Neural progenitor cell (in vitro differentiated cells): ENCODE measurements around the gene TSSC4. TPM values are rescaled to one million over a fixed set of nuclear protein-coding genes. Genes with fewer than 3 reads are reported as not detected.

Experiments used
- DNase-seq: peaks from one replicate; pipeline ENCODE4 v3.0.0-alpha.2; 2016; ENCODE audit warnings: low spot score
- H2AFZ ChIP-seq: fragments of 200-600 bp; sonication (generic); replicated peaks from 2 replicates; pipeline ENCODE4 v1.6.1; 2016; ENCODE audit warnings: antibody characterized with exemption
- H3F3A ChIP-seq: fragments of 200-600 bp; sonication (generic); 2 replicates; pipeline ENCODE4 v1.6.1; 2016; ENCODE audit warnings: antibody characterized with exemption, low read depth
- H3K27ac ChIP-seq: fragments of 200-600 bp; sonication (generic); 2 replicates; pipeline ENCODE4 v1.5.1; 2016; ENCODE audit warnings: mild to moderate bottlenecking
- H3K27me3 ChIP-seq: fragments of 200-600 bp; sonication (generic); 2 replicates; pipeline ENCODE4 v1.6.1; 2016; ENCODE audit warnings: mild to moderate bottlenecking, moderate library complexity
- H3K36me3 ChIP-seq: fragments of 200-600 bp; sonication (generic); 2 replicates; pipeline ENCODE4 v1.5.1; 2016
- H3K4me1 ChIP-seq: fragments of 200-600 bp; sonication (generic); 2 replicates; pipeline ENCODE4 v1.6.1; 2016; ENCODE audit warnings: mixed run types
- H3K4me2 ChIP-seq: fragments of 200-600 bp; sonication (generic); 2 replicates; pipeline ENCODE4 v1.6.1; 2016
- H3K4me3 ChIP-seq: fragments of 200-600 bp; sonication (generic); 2 replicates; pipeline ENCODE4 v1.5.1; 2016
- H3K79me2 ChIP-seq: fragments of 200-600 bp; sonication (generic); 2 replicates; pipeline ENCODE4 v1.6.1; 2016; ENCODE audit warnings: low read depth
- H3K9ac ChIP-seq: fragments of 200-600 bp; sonication (generic); 2 replicates; pipeline ENCODE4 v1.6.1; 2016
- H3K9me3 ChIP-seq: fragments of 200-600 bp; sonication (generic); 2 replicates; pipeline ENCODE4 v1.5.1; 2016; ENCODE audit warnings: low read depth
- H4K20me1 ChIP-seq: fragments of 200-600 bp; sonication (generic); 2 replicates; pipeline ENCODE4 v1.6.1; 2016; ENCODE audit warnings: low read depth
- H3K27ac Mint-ChIP-seq: 3 replicates; pipeline ENCODE4 v1.8.0; 2021; ENCODE audit warnings: mixed read lengths
- H3K27me3 Mint-ChIP-seq: 2 replicates; pipeline ENCODE4 v1.8.0; 2022; ENCODE audit warnings: low read depth, mild to moderate bottlenecking, inconsistent platforms, moderate library complexity, mixed read lengths; ENCODE audit not compliant: insufficient read depth
- H3K36me3 Mint-ChIP-seq: 3 replicates; pipeline ENCODE4 v1.8.0; 2021; ENCODE audit warnings: mixed read lengths
- H3K4me1 Mint-ChIP-seq: 3 replicates; pipeline ENCODE4 v1.8.0; 2021; ENCODE audit warnings: mixed read lengths
- H3K4me3 Mint-ChIP-seq: 3 replicates; pipeline ENCODE4 v1.8.0; 2021; ENCODE audit warnings: mild to moderate bottlenecking, moderate library complexity, mixed read lengths
- H3K9me3 Mint-ChIP-seq: 3 replicates; pipeline ENCODE4 v1.8.0; 2020; ENCODE audit warnings: mixed read lengths
- EZH2 ChIP-seq: fragments of 200-600 bp; sonication (generic); IDR thresholded peaks from 2 replicates; pipeline ENCODE4 v1.6.1; 2017; ENCODE audit warnings: antibody characterized with exemption, mild to moderate bottlenecking, moderate library complexity
- EZH2phosphoT487 ChIP-seq: fragments of 200-600 bp; sonication (generic); IDR thresholded peaks from 2 replicates; pipeline ENCODE4 v1.6.1; 2017; ENCODE audit warnings: antibody characterized with exemption
- total RNA-seq: library from RNA; depleted of rRNA; stranded (reverse); fragments of >200 nt; gene quantifications from 2 replicates; pipeline ENCODE4 v1.2.3, GENCODE V29; 2015; ENCODE audit warnings: low replicate concordance
- TF ChIP-seq, protein P1 (sequence below): fragments of 200-600 bp; sonication (generic); IDR thresholded peaks from 2 replicates; pipeline ENCODE4 v1.5.1; 2017; ENCODE audit warnings: antibody characterized with exemption, mild to moderate bottlenecking

Gene TSSC4
- total RNA-seq, 1 donor from 2014 or later: 11.1 TPM

DNA sequence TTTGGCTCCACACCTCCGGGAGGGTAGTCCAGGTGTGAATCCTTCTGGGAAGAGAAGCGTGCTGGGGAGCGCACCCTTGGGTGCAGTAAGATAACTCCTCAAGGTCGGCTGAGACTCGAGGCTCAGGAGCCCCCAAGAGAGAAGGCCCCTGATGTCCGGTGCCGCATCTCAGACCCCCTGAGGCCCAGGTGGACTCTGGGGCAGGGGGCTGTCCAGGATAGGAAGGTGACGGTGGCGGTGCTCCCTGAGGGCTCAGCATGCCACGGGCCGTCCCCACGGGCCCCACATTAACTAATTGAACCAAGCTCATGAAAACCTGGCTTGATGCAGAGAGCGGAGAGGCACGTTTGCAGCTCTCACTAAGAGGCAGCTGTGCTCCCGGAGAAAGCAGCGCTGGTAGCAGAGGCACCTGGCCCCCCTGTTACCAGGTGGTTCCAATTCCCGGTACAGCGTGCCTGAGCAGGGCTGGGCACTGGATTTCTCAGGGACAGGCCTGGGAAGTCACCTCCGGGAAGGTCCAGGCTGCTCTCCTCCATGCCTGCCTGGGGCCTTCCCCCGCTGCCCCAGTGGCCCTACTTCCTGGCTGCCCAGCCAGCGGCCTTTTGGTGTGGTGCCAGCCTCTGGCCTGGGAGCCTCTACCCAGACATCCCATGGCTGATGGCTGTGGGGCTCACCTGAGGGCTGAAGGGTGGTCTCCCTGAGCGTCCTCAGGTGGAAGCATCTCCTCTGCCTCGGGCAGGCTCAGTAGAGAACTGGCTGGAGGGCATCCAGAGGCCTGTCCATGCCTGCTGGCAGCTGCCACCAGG lies 45.4 kb downstream of the TSSC4 start:
- no peak overlapping the region for H3K9ac ChIP-seq
- DNase-seq: no peak
- no peak overlapping the region for H3K4me2 ChIP-seq
- H3K4me3 Mint-ChIP-seq: peak overlapping the region; percentile 71
- H3K9me3 ChIP-seq: no peaks in the 10 kb centered on the region
- no peaks in the 10 kb centered on the region for H4K20me1 ChIP-seq
- H3K36me3 Mint-ChIP-seq: no peaks in the 10 kb centered on the region
- H3F3A ChIP-seq: no peaks in the 10 kb centered on the region
- no peaks in the 10 kb centered on the region for H3K36me3 ChIP-seq
- no peak overlapping the region for H2AFZ ChIP-seq
- no peak overlapping the region for H3K4me3 ChIP-seq
- H3K4me1 ChIP-seq: no peaks in the 10 kb centered on the region
- no peak overlapping the region for H3K27ac ChIP-seq
- no peaks in the 10 kb centered on the region for H3K79me2 ChIP-seq
- no peak overlapping the region for H3K27ac Mint-ChIP-seq
- peaks cover 10% of the 10 kb centered on the region for H3K9me3 Mint-ChIP-seq
- TF ChIP-seq, protein P1, sequence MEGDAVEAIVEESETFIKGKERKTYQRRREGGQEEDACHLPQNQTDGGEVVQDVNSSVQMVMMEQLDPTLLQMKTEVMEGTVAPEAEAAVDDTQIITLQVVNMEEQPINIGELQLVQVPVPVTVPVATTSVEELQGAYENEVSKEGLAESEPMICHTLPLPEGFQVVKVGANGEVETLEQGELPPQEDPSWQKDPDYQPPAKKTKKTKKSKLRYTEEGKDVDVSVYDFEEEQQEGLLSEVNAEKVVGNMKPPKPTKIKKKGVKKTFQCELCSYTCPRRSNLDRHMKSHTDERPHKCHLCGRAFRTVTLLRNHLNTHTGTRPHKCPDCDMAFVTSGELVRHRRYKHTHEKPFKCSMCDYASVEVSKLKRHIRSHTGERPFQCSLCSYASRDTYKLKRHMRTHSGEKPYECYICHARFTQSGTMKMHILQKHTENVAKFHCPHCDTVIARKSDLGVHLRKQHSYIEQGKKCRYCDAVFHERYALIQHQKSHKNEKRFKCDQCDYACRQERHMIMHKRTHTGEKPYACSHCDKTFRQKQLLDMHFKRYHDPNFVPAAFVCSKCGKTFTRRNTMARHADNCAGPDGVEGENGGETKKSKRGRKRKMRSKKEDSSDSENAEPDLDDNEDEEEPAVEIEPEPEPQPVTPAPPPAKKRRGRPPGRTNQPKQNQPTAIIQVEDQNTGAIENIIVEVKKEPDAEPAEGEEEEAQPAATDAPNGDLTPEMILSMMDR: no peak
- TF ChIP-seq EZH2phosphoT487 (no peak), EZH2 (peak; percentile 71)
- no peaks in the 10 kb centered on the region for H3K4me1 Mint-ChIP-seq
- peaks cover 98% of the 10 kb centered on the region for H3K27me3 ChIP-seq
- H3K27me3 Mint-ChIP-seq: peaks cover 46% of the 10 kb centered on the region

DNA sequence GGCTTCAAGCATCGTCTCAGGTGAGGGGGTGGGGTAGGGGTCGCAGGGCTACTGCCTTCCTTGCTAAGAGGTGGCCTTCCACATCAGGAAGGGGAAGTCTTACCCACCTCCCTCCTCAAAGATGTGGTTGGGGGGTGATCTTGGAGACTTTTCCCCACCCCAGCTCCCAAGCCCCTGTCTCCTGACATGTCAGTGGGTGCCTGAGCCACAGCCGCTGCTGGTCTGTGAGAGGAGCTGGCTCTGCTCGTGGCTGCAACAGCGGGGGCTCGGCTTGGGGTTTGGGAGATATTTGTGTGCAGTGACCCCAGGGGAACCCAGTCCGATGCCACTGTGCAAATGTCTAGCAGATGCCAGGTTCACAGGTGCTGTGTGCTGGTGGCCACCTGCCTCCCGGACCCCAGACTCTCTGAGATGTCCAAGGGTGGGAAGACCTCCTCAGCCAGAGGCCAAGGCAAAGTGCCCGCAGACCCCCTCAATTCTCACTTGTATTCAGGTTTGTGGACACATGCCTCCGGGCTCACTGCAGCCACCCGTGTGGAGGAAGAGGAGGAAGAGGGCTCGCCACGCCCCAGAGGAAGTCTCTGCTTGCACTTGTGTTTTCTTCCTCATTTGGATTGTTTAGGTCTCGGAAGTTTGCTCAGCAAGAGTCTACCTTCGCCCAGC lies 46.2 kb downstream of the TSSC4 start:
- no peaks in the 10 kb centered on the region for H3K79me2 ChIP-seq
- H3K4me1 Mint-ChIP-seq: no peaks in the 10 kb centered on the region

DNA sequence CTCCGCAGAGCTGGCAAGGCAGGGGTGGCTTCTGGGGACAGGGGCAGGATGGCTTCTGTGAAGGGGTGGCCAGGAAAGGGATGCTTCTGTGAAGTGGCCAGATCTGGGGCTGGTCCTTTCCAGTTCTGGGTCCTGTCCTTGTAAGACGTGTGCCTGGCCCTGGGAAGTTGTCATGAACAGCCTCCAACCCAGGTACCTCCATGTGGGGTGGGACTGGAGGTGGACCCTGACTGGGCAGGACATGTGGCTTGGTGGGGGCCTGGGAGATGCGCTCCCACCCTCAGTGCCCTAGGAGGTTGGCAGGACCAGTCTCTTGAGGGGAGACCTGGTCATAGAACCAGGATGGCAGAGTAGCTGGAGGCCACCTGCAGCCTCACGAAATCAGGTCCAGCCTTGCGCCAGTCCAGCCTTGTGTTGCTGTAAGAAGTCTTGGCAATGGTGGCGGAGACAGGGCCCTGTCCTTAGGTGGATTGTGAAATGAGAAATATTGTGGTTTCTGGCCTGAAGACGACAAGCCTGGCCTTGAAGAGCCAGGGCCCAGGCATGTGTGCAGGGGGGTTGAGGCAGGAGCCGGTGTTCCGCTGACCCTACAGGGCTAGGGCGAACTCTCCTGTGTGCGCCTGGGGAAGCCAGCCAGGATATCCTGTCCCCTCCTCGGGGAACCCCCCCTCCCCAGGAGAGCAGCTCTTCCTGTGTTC lies 46.9 kb downstream of the TSSC4 start:
- Histone ChIP-seq H3K36me3 (no peaks in the 10 kb centered on the region), H3K9me3 (no peaks in the 10 kb centered on the region), H2AFZ (no peak overlapping the region), H3K4me2 (no peak overlapping the region), H3K9ac (no peak overlapping the region), H3K27me3 (peaks cover 98% of the 10 kb centered on the region), H3K4me3 (no peak overlapping the region), H3K79me2 (no peaks in the 10 kb centered on the region), H4K20me1 (no peaks in the 10 kb centered on the region), H3K27ac (no peak overlapping the region), H3K4me1 (no peaks in the 10 kb centered on the region), H3F3A (no peaks in the 10 kb centered on the region)
- H3K36me3 Mint-ChIP-seq: no peaks in the 10 kb centered on the region
- H3K27ac Mint-ChIP-seq: no peak overlapping the region
- no peak for TF ChIP-seq EZH2
- TF ChIP-seq EZH2phosphoT487: no peak
- TF ChIP-seq, protein P1: no peak
- peaks cover 9% of the 10 kb centered on the region for H3K9me3 Mint-ChIP-seq
- H3K4me3 Mint-ChIP-seq: peak overlapping the region; percentile 24
- DNase-seq: no peak
- peaks cover 5% of the 10 kb centered on the region for H3K4me1 Mint-ChIP-seq
- H3K27me3 Mint-ChIP-seq: peaks cover 33% of the 10 kb centered on the region

More for the DNA sequence above, 46.2 kb downstream of the TSSC4 start:
- Histone ChIP-seq H3K9me3 (no peaks in the 10 kb centered on the region), H3K4me1 (no peaks in the 10 kb centered on the region), H2AFZ (no peak overlapping the region), H3K4me2 (no peak overlapping the region), H3K27ac (no peak overlapping the region), H3K27me3 (peaks cover 98% of the 10 kb centered on the region), H3K4me3 (no peak overlapping the region), H4K20me1 (no peaks in the 10 kb centered on the region), H3K9ac (no peak overlapping the region), H3K36me3 (no peaks in the 10 kb centered on the region), H3F3A (no peaks in the 10 kb centered on the region)
- Mint-ChIP-seq H3K4me3 (peak overlapping the region; percentile 24), H3K9me3 (peaks cover 10% of the 10 kb centered on the region), H3K36me3 (no peaks in the 10 kb centered on the region), H3K27me3 (peaks cover 39% of the 10 kb centered on the region), H3K27ac (no peak overlapping the region)
- DNase-seq: no peak
- no peak for TF ChIP-seq EZH2
- no peak for TF ChIP-seq EZH2phosphoT487
- TF ChIP-seq, protein P1: no peak
